Ramos (cell line): Measurements from ENCODE around the gene MIER2.

Source experiments
- in situ Hi-C: fragments of 300-500 bp; cut with MboI; formaldehyde crosslinking; loops from one replicate; pipeline ENCODE4 v1.14.3; 2022; ENCODE audit warnings: low sequenced_read_pairs; ENCODE audit not compliant: unreplicated experiment

MIER2 gene

DNA sequence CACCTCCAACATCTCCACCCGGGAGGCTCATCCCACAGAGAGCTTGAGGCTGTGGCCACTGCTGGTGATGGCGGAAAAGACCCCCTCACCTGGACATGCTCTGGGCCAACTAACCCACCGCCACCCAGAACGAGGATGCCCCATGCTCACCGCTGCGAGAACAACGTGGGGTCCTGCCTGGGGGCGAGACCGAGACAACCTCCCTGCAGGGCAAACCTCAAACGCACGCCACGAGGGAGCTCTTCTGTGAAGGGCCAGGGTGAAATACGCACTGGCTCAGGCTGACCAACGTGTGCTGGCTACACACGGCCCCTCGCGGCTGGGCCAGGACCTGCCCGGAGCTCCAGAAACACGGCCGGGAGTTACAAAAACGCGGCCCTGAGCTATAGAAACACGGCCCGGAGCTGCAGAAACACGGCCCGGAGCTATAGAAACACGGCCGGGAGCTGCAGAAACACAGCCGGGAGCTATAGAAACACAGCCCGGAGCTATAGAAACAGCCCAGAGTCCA, 34.4 kb downstream of the MIER2 start:
- in situ Hi-C loops, result no loop called here

DNA sequence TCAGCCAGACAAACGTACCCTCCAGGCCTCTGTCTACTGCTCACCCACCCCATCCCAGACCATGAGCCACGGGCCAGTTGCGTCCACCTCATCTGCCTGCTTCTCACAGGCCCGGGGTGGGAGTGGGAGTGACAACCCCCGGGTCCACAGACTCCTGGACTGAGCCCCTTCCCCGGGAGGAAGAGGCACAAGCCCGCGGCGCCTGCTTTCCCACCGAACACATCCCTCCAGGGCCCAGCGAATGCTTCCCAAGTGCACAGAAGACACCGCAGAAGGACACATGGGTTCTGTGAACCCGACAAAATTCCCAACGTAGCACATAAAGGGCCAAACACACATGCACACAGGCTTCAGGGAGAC, 35.4 kb downstream of the MIER2 start:
- in situ Hi-C loops, result no loop called here

DNA sequence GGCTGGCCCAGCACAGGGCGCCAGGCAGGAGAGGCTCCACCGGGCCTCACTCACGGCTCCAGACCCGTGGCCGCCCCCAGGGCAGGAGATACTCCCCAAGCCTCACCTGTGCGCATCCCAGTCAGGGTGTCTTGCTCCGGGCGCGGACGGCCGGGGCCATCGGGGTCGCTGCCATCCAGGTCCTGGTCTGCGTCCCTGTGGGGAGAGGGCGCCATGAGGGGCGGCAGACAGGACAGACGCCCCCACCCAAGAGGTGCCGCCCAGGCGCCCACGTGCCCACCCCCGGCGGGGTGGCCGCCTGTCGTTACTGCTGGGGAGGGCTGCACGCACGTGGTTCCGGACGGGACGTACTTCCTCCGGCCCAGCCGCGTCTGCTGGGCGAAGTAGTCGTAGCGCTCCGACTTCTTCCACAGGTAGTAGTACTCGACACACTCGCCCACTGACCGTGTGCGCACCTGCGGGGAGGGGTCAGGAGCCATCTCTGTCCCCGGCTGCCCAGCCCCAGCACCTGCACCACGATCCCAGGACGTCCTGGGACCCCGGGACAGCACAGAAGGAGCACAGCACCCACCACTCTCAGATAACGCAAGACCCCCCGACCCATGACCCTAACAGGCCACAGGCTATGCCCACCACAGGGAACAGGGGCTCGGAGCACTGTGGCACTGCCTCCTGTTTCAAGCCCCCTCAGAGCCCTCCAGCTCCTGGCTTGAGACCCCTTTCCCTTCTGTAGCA, 36.0 kb downstream of the MIER2 start:
- in situ Hi-C loops, result no loop called here

DNA sequence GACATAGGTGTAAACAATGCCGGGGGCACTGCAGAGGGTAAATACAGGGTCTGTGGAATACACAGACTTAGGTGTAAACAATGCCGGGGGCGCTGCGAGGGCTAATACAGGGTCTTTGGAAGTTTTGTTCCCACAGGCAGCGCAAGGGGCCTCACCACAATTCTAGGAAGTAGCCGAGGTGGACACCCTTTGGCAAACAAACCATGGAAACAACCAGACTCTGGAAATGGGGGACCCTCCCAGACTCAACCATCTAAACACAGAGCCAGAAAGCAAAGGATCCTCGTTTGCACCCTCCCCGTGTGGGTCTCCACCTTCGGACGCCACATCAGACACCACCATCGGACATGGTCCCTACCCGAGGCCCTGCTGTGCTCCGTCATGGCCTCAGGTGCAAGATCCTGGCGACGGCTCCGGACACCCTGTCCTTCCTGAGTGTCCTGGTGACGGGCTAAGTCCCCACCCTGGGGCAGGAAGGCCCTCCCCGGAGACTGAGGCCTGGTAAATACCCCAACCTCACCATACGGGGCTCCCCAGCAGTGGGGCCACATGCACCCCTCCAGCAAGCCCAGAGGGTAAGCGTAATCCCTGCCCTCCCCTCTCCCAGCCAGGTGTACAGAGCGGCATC, 36.7 kb downstream of the MIER2 start:
- in situ Hi-C loops, result no loop called here

DNA sequence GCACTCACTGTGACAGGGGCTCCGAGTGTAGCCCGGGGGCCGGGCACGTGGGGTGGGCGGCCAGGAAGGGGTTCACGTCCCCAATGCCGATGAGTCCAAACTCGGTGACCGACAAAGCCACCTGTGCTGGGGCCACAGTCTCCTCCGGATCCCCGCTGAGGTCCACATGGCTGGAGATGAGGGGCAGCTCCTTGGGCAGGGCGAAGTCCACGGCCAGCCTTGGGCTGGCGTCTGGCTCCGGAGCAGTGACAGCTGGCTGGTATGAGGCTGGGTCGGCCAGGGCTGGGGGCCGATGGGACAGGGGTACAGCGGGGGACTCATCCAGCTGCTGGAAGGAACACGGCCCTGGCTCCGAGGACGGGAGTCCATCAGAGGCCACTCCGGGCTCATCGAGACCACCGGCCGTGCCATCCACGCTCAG, 37.5 kb downstream of the MIER2 start:
- in situ Hi-C loops, result no loop called here

DNA sequence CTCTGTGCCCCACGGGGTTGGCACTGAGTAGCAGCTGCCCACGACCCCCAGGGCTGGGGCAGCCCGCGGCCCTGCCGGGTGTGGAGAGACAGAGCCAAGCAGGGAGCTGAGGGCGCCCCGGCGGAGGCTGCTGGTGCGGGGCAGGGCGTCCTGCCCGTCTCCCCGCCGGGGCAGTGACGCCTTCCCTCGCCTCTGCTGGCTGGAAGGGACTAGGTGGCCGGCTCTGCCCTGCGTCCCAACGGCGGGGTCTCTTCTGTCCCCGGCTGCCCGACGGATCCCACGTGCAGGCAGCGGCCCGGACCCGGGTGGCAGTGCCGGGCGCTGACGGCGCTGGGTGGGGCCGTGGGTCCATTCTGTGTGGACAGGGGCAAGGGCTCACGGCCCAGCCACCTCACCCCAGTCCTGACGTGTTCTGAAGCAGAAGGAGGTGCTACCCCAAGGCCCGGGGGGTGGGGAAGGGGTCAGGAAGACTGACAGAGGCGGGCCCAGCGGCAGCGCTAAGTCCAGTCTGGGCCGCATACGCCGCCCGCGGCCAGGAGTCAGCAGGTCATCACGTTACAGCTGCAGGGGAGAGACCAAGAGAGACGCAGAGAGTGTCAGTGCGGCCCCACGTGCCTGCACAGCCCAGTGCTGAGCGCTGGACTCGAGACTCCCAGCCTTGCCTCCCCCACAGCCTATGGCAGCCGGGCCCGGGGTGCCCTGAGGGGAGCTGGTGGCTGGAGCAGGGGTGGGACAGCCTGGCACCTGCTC, 38.3 kb downstream of the MIER2 start:
- in situ Hi-C loops, result no loop called here

DNA sequence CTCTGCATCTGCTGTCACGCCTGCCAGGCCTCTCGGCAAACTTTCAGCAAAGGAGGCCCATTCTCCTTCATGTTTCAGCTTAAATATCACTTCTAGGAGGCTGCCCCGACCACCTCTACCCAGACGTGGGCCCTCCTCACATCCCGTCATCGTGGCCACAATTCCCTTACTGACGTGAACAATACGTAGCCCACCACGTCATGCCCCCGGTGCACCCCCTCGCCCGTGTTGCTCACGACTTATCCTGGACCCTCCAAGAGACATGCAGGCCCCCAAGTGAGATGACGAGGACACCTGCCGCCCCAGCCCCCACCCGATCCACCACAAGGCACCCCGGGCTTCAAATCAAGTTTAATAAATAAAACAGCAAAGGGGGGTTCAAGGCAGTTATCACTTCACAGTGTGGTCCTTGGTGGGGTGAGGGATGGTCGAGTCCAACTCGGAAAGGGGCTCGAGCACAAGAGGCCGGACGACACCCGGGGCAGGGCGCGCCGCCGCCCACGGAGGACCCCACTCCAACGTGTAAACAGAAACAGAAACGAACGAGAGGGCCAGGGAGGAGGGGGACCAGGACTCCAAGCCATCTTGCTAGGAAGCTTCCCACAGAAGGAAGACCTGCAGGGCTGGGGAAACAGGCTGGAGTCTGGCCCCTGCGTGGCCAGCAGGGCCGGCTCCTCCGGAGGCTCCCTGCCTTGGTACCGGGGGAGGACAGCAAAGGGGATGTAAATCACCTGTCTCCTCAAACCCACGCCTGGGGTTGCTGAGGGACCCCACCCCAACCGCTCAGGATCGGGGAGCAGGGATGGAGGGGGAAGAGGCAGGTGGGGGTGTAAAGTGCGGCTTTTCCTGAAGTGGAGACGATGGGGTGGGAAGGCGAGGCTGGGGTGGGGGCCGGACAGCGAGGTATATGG, 39.1 kb downstream of the MIER2 start:
- in situ Hi-C loops, result no loop called here

DNA sequence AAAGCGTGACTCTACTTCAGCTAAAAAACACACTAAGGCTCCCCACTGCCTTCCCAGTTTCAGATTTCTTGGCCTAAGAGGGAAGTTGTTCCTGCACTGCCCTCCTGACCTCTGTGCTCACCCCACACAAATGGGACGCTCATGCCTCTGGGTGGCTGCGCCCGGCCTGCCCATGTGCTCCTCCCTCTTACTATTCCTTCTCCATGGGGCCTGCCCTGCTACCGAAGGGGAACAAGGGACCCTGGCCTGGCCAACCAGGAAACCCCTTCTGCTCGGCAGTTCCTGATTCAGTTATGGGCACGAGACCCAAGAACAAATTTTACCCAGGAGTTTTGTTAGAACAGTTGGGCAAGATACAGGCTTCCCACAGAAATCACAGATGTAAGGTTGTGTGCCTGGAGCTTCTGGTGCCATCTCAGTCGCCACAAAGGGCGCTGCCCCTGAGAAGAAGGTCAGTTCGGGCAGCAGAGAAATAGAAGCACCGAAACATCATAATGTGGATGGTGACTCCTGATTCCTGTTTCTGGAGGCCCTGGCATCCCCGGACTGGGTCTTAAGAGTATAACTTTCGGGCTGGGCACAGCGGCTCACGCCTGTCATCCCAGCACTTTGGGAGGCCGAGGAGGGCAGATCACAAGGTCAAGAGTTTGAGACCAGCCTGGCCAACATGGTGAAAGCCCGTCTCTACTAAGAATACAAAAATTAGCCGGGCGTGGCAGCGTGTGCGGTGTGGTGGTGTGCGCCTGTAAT, 47.9 kb downstream of the MIER2 start:
- in situ Hi-C loops, result no loop called here

DNA sequence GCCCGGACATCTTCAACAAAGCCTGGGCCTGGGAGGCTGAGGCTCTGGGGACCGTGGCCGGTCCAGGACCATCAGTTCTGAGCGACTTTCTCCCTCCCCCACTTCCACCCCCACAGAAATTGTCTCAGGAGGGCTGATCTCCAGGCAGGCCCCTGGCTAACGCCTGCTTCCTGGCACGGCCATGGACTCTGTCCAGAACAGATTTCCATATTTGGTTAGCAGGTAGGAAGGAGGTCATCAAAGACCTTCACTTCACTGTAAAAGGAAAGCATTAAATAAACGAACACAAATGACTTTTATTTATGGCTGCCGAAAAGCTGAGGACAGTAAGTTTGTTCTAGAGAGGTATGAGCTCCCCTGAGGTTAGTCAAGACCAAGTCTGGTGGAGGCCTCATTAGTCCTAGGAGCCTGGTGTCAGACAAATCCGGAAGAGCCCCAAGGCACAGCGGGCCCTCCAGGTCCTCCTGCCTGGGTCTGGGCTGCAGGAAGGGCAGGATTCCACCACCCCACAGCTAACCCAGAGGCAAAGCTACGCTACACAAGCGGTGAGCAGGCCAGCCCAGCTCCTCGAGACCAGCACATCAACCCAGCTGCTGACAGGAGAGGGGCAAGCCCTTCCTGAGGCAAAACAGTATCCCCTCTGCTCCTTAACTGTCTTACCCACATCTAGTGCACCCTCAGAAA, 48.8 kb downstream of the MIER2 start:
- in situ Hi-C loops, result no loop called here

DNA sequence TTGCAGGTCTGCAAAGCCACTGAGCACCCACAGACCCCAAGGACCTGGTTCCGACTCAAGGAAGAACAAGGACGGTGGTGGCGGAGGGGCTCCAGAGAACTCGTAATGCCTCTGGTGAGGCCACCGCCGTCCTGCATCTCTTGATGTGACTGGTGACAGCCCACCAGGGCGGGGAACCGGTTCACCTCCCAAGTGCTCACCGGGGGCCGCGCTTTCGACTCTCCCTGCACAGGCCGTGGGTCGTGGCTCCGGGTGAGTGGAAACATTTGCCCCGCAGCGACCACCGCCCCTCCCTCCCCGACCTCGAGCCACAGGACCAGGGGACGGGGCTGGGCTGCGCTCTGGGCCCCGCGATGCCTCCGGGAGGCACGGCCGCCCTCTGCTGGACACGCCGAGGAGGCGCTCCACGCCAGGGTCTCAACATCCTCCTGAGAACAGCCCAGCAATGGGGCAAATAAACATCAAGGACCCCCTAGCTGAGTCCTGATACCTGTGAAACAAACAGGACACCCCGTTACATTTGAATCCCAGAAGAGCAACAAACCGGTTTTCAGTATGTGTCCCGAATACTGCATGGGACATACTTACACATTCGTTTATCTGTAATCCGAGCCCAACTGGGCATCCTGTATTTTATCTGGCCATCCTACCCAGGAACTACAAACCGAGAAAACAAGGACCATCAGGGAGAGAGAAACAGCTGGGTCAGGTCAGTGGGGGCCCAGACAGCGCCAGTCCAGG, 49.5 kb downstream of the MIER2 start:
- in situ Hi-C loops, result no loop called here

DNA sequence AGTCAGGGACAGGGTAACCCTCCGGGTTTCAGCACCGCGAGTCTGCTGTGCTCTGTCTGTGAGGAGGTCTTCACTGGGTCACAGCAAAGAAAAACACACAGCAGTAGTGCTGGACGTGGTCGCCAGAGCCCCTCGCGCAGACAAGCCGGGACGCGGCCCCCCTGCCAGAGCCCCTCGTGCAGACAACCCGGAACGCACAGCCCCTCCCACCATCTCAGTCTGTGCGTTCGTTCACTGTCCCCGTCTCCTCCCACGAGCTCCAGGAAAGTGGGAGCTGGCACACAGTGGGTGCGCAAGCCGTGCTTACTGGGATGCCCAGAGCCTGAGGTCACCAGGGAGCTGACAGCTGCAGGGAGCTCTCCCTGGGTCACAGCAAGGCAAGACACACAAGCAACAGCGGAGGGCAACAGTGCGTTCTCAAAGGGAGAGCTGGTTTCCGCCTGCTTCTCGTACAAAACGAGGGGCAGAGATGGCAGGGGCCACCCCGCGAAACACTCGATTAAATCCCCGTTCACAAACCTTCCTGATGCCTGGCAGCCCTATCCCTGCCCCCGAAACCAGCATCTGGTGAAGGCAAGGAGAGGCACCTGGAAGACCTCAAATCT, 50.2 kb downstream of the MIER2 start:
- in situ Hi-C loops, result no loop called here

DNA sequence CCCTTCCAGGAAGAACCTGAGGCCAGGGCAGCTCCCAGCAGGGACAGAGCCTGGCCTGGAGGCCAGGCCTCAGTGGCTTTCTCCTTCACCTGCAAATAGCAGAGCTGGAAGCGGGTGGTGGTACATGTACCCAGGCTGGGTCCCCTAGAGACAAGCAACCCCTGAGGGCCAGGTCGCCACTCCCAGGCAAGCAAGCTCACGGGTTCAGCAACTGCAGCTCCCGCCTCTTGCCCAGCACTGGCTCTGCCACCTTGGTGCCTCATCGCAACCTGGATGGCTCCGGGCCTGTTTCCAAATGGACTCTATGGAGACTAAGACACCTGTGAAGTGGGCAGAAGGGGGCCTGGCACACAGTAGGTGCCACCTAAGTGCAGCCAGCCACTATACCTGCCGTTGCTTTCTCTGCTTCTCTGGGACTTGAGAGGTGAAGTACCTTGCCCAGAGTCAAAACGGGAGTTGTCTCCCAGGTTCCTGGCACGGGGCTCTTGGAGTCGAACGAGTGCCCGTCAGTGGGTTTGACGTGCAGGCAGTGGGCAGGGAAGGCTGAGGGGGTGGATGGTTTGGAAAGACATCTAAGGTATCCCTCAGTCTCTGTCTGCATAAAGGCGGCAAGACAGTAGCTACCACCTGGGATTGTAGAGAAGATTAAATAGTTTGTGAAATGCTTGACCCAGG, 51.0 kb downstream of the MIER2 start:
- in situ Hi-C loops, result no loop called here

DNA sequence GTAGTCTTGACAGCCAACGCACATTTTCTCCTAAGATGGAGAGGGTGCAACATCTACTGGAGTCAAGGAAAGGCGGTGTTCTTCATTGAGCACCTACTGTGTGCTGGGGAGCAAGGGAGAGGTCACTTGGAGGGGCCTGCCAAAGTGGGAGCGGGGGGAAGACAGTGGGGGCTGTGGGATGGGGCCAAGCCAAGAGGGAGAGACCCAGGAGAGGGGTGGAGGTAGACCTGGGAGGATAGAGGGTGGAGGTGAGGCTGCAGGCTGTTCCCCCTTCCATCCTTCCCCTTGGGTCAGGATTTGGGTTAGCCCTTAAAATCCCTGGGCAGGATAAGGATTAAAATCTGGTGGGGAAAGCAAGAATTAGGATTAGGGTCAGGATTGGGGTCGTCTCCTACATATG, 51.6 kb downstream of the MIER2 start:
- in situ Hi-C loops, result no loop called here

DNA sequence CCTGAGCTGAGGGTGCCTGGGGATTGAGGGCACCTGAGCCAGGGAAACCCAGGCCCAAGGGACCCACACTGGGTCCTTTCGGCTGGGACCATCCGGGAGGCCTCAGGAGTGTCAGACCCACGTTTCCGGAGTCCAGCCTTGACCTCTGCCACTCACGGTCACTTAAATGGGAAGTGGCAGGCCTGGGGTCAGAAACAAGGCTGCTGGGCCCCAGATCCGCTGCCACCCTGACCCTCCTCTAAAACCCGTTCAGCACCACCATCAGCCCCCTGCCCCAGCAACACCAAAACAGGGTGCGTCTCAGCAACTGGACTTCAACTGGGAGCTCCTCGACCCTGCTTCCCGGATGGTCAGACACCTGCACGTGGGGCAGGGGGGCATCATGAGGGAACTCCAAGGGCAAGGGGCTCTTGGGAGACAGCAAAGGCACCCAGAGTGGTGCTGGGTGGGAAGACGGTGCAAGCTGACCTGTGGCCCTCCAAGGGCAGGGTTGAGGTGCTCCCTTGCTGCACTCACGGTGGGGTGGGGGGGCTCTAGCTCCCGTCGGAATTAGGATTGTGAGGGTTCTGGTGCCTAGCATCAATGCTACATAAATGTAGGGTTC, 52.2 kb downstream of the MIER2 start:
- in situ Hi-C loops, result no loop called here

DNA sequence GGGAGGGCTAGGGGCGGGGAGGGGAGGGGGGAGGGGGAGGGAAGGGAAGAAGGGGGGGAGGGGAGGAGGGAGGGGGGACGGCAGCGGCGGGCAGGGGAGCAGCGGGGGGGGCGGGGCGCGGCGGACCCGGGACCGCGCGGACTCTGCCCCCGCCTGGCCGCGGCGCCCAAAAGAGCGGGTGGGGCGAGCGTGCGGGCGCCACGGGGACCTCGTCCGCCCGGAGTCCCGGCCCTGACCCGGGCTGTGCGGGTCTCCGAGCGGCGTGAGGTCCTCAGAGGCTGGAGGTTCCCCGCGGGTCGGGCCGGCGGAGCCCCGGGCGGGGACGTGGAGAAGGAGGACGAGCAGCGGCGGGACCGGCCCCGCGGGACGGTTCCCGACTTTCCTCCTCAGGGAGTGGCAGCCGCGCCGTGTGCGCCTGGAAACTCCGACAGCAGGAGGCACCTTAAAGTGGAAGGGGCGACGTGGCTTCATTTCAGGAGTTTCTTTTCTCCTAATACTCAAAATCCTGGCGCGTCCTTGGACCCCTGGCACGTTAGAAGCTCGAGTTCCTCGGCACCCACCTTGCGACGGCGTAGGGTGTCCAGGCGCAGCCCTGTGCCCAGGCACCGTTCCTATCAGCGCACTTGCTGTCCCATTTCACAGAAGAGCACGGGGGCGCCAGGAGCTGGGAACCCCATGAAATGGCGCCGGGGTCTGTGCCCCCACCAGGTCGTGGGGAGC, 52.9 kb downstream of the MIER2 start:
- in situ Hi-C loops, result no loop called here

DNA sequence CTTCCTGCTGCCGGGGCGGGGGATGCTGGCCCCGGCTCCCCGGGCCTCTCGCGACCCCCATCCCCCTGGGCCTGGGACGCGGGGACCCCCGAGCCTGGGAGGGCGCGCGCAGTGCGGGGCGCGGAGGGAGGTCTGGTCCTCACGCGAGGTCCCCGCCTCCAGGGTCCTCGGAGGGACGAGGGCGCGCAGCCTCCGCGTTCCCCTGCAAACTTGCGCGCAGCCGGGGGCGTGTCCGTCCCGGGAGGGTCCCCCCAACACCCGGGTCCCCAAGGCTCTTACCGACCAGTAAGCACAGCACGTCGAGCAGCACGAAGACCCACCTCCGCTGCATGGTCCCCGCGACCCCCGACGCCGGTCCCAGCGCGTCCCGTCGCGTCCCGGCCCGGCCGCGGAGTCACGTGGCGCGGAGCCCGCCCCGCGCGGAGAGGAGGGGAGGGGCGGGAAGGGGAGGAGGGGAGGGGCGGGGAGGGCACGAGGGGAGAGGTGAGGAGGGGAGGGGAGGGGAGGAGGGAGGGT, 53.5 kb downstream of the MIER2 start, which contains the start of gene PLPP2:
TSS of gene PLPP2 (minus strand) at position 398 of the 516 bp plus-strand sequence. CDS start at position 331, 67 bp downstream.
- in situ Hi-C loops, result no loop called here
